Liver (tissue), 9 donors: ENCODE results near the gene TSKS. TPM values are rescaled to one million over a fixed set of nuclear protein-coding genes. Genes with fewer than 3 reads are reported as not detected.
A peak's percentile ranks its signal among the peaks of the same experiment; 100 is the strongest.

ENCODE experiments used
- DNase-seq: peaks from one replicate; pipeline ENCODE4 v3.0.0-alpha.2; 2017; ENCODE audit warnings: low spot score
- H3K27ac ChIP-seq, 2 donors: one replicate each; pipeline ENCODE4 v1.7.0; 2013; ENCODE audit warnings: inconsistent platforms in 2 of 2, low read length in 2 of 2, control low read depth in 1 of 2, low read depth in 1 of 2, mild to moderate bottlenecking in 1 of 2
- H3K27me3 ChIP-seq, 4 donors: one replicate each; pipeline versions ENCODE4 v1.6.1 to v1.7.0; 2013; ENCODE audit warnings: low read length in 3 of 4, inconsistent platforms in 1 of 4, mild to moderate bottlenecking in 1 of 4, moderate library complexity in 1 of 4; ENCODE audit not compliant: control insufficient read depth in 4 of 4, insufficient read depth in 4 of 4
- H3K36me3 ChIP-seq, 4 donors: one replicate each; pipeline versions ENCODE4 v1.6.1 to v1.7.0; 2013; ENCODE audit warnings: low read length in 3 of 4, mild to moderate bottlenecking in 3 of 4, low read depth in 1 of 4, moderate library complexity in 1 of 4; ENCODE audit not compliant: control insufficient read depth in 4 of 4, insufficient read depth in 3 of 4
- H3K4me1 ChIP-seq, 4 donors: one replicate each; pipeline versions ENCODE4 v1.6.1 to v1.7.0; 2013; ENCODE audit warnings: low read length in 3 of 4, mild to moderate bottlenecking in 3 of 4, moderate library complexity in 1 of 4; ENCODE audit not compliant: control insufficient read depth in 4 of 4, insufficient read depth in 4 of 4
- H3K4me3 ChIP-seq, 3 donors: one replicate each; pipeline versions ENCODE4 v1.6.1 to v1.7.0; 2013; ENCODE audit warnings: low read length in 3 of 3, control low read depth in 1 of 3, low read depth in 1 of 3, mild to moderate bottlenecking in 1 of 3
- H3K9ac ChIP-seq, 2 donors: one replicate each; pipeline ENCODE4 v1.7.0; 2013; ENCODE audit warnings: low read length in 2 of 2, mild to moderate bottlenecking in 2 of 2, moderate library complexity in 2 of 2, control low read depth in 1 of 2, low read depth in 1 of 2
- H3K9me3 ChIP-seq, 4 donors: one replicate each; pipeline versions ENCODE4 v1.6.1 to v1.7.0; 2013; ENCODE audit warnings: low read length in 3 of 4; ENCODE audit not compliant: control insufficient read depth in 4 of 4
- FOXA1 ChIP-seq: IDR thresholded peaks from 2 replicates; pipeline ENCODE4 v1.6.1; 2016; ENCODE audit warnings: antibody characterized with exemption
- FOXA2 ChIP-seq: IDR thresholded peaks from 2 replicates; pipeline ENCODE4 v1.6.1; 2016; ENCODE audit warnings: antibody characterized with exemption
- NR2F2 ChIP-seq: IDR thresholded peaks from 2 replicates; pipeline ENCODE4 v1.6.1; 2016; ENCODE audit warnings: antibody characterized with exemption
- RAD21 ChIP-seq, 2 donors: IDR thresholded peaks; 2 replicates each; pipeline ENCODE4 v1.6.1; 2016; ENCODE audit warnings: antibody characterized with exemption in 2 of 2, mild to moderate bottlenecking in 2 of 2
- RXRA ChIP-seq, 2 donors: IDR thresholded peaks; 2 replicates each; pipeline ENCODE4 v1.6.1; 2017 to 2018; ENCODE audit warnings: antibody characterized with exemption in 2 of 2, mild to moderate bottlenecking in 1 of 2
- SP1 ChIP-seq: IDR thresholded peaks from 2 replicates; pipeline ENCODE4 v1.6.1; 2018; ENCODE audit warnings: antibody characterized with exemption, mild to moderate bottlenecking
- TAF1 ChIP-seq: conservative IDR thresholded peaks from 2 replicates; pipeline ENCODE4 v1.6.1; 2016; ENCODE audit warnings: antibody characterized with exemption, mild to moderate bottlenecking
- YY1 ChIP-seq: IDR thresholded peaks from 2 replicates; pipeline ENCODE4 v1.6.1; 2016; ENCODE audit warnings: antibody characterized with exemption, mild to moderate bottlenecking
- WGBS: extraction: QIAGEN DNeasy Blood & Tissue Kit; methylation state at CpG from one replicate; pipeline ENCODE4 v1.1.7; 2013; 5-methylcytosine and 5-hydroxymethylcytosine counted together
- polyA plus RNA-seq, 2 donors: library from polyadenylated mRNA; stranded (reverse) in 1 of 2; unstranded in 1 of 2; fragments of 200-250 nt in 1 of 2; fragments of >200 nt in 1 of 2; fragmentation: Nextera tagmentation in 1 of 2; extraction: Ambion mirVana in 1 of 2; gene quantifications; one replicate each; pipeline versions ENCODE4 v1.2.1 to v1.2.3, GENCODE V29; 2013 to 2015
- total RNA-seq, 2 donors: library from RNA; depleted of rRNA; stranded (reverse); fragments of >200 nt; gene quantifications; one replicate each; pipeline ENCODE4 v1.2.3, GENCODE V29; 2014
- TF ChIP-seq, protein P1 (sequence below): IDR thresholded peaks from 2 replicates; pipeline ENCODE4 v1.6.1; 2016; ENCODE audit warnings: antibody characterized with exemption, mild to moderate bottlenecking
- donor health status: healthy.
- donor health status: healthy.
- donor health status: healthy.
- donor health status: healthy.
- donor health status: healthy.

Gene TSKS
- total and polyA plus RNA-seq, 4 donors = 0.07 to 0.61 (median 0.08) TPM; not detected in 1

DNA sequence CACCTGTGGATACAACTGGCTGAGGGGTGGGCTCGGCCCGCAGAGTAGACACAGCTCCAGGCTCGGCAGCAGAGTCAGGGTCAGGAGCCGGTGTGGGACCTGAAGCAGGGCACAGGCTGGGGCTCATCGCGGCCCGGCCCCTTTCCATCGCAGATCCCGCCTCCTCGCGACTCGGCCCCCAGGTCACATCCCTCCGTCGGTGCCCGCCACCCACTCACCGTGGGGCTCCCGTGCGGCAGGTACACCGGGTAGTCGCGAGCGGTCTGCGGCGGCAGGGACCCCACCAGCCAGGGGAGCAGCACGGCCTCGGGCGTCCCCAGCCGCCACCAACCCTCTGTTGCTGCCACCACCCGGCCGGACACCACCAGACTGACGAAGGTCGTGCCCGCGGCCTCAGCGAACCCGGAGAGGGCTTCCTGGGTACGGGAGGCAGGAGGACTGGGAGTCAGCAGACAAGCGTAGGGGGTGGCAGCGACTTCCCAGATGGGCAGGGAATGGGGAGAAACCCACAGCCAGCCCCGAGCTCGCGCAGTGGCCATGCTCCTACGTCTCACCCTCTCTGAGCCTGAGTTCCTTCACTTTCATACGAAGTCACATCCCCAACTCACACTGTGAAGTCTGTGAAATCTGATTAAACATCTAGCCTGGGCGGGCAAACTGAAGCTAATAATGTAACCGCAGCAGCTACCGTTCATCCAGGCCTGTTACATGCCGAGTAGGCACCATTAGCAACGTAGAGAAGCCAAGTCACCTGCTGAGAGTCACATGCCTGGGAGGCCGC is 46.2 kb upstream of the TSKS start:
- 8% methylated on average over 50 of the region's 50 CpGs for WGBS
- H3K27me3 ChIP-seq = no peaks in the 10 kb centered on the region
- peaks cover 0 to 18% (median 5%) of the 10 kb centered on the region in 4 donors for H3K36me3 ChIP-seq
- peak overlapping the region; percentile 73 to 77 for H3K27ac ChIP-seq
- peak overlapping the region; percentile 70 to 84 (median 72) for H3K4me3 ChIP-seq
- DNase-seq = peak; percentile 72
- H3K9ac ChIP-seq = peak overlapping the region; percentile 8 to 30
- H3K4me1 ChIP-seq = peaks cover 1 to 27% (median 16%) of the 10 kb centered on the region in 4 donors
- H3K9me3 ChIP-seq = no peaks in the 10 kb centered on the region
- TF ChIP-seq, protein P1, sequence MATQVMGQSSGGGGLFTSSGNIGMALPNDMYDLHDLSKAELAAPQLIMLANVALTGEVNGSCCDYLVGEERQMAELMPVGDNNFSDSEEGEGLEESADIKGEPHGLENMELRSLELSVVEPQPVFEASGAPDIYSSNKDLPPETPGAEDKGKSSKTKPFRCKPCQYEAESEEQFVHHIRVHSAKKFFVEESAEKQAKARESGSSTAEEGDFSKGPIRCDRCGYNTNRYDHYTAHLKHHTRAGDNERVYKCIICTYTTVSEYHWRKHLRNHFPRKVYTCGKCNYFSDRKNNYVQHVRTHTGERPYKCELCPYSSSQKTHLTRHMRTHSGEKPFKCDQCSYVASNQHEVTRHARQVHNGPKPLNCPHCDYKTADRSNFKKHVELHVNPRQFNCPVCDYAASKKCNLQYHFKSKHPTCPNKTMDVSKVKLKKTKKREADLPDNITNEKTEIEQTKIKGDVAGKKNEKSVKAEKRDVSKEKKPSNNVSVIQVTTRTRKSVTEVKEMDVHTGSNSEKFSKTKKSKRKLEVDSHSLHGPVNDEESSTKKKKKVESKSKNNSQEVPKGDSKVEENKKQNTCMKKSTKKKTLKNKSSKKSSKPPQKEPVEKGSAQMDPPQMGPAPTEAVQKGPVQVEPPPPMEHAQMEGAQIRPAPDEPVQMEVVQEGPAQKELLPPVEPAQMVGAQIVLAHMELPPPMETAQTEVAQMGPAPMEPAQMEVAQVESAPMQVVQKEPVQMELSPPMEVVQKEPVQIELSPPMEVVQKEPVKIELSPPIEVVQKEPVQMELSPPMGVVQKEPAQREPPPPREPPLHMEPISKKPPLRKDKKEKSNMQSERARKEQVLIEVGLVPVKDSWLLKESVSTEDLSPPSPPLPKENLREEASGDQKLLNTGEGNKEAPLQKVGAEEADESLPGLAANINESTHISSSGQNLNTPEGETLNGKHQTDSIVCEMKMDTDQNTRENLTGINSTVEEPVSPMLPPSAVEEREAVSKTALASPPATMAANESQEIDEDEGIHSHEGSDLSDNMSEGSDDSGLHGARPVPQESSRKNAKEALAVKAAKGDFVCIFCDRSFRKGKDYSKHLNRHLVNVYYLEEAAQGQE = peak; percentile 40
- TF ChIP-seq TAF1 (no peak), RXRA (IDR thresholded peaks at IDR 0.05) (peak; percentile 48 to 49)

DNA sequence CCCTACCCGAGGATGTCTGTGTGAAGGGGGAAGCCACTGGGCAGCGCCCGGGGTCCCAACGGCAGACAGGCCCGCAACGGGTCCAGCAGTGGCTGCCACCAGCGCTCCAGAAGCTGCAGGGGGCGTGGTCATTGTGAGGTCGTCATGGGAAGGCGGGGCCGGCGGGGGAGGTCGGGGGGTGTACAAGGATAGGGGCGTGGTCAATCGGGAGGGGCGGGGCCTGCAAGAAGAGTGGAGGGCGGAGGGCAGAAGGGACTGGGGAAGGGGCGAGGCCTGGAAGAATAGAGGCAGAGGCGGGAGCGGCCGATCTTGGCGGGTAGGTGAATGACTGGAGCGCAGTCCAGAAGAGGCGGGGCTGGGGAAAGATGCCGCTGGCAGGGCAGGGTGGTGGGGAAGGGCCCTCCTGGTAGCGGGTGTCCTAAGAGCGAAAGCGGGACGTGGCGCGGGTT is 45.6 kb upstream of the TSKS start:
- Histone ChIP-seq H3K9ac (peak overlapping the region in 1 of 2 donors; percentile 30), H3K4me1 (peaks cover 1 to 27% (median 14%) of the 10 kb centered on the region in 4 donors), H3K9me3 (no peaks in the 10 kb centered on the region), H3K36me3 (peaks cover under 1 to 21% (median 5%) of the 10 kb centered on the region in 4 donors), H3K4me3 (peak overlapping the region; percentile 70 to 84 (median 72)), H3K27me3 (no peaks in the 10 kb centered on the region), H3K27ac (peak overlapping the region; percentile 73 to 77)
- DNase-seq = peak; percentile 96
- 5% methylated on average over 31 of the region's 31 CpGs for WGBS
- peak; percentile 6 for TF ChIP-seq YY1
- peak; percentile 43 for TF ChIP-seq SP1
- TF ChIP-seq RAD21 (IDR thresholded peaks at IDR 0.05) = no peak
- TF ChIP-seq NR2F2 = no peak
- TF ChIP-seq FOXA1 = no peak

DNA sequence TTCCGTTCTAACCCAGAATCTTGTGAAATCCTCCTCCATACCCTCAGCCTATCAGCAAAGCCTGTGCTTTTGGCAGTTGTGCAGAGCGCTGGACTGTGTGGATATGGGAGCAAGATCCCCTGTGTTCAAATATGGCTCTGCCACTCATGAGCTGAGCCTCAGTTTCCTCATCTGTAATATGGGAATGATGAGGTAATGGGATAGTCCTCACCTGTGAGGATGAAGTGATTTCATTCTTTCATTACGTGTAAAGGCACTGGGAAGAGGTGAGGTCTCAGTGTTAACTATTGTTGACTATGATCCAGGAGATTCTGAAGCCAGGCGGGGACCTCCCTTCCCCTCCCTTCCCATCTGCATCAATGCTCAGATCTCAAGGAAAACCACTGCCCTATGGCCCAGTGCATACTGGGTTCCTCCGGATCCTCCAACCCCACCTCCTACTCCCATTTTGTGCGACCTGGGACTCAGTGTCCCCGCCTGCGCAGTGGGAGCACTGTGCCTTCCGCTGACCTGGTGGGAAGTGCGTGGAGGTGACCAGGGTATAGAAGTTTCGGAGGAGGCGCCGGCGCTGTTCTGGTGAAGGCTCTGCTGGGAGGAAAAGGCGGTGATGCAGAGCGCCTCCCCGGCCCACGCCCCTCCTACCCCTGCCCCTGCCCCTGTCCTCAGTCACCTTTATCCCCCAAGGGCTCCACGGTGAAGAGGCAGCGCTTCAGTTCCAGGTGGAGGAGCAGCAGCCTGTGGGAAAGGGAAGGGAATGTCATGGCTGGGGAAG is 45.0 kb upstream of the TSKS start:
- peaks cover 5 to 28% (median 9%) of the 10 kb centered on the region in 4 donors for H3K36me3 ChIP-seq
- no peak for DNase-seq
- H3K4me1 ChIP-seq = peaks cover 1 to 25% (median 12%) of the 10 kb centered on the region in 4 donors
- no peak overlapping the region for H3K9ac ChIP-seq
- 86% methylated on average over 20 of the region's 20 CpGs for WGBS
- no peaks in the 10 kb centered on the region for H3K9me3 ChIP-seq
- H3K27me3 ChIP-seq = no peaks in the 10 kb centered on the region
- H3K27ac ChIP-seq = no peak overlapping the region
- peak overlapping the region in 1 of 3 donors; percentile 70 for H3K4me3 ChIP-seq
- no peak for TF ChIP-seq NR2F2
- TF ChIP-seq YY1 = no peak
- no peak for TF ChIP-seq TAF1
- TF ChIP-seq, protein P1 = no peak
- no peak for TF ChIP-seq RXRA (IDR thresholded peaks at IDR 0.05)
- TF ChIP-seq RAD21 (IDR thresholded peaks at IDR 0.05) = no peak
- no peak for TF ChIP-seq SP1
- no peak for TF ChIP-seq FOXA2
